Naive thymus-derived CD8-positive, alpha-beta T cell (primary cell): ENCODE data around the gene RAN. TPM values are rescaled to one million over a fixed set of nuclear protein-coding genes. Genes with fewer than 3 reads are reported as not detected.
A peak's percentile ranks its signal among the peaks of the same experiment; 100 is the strongest.
"Not testable (repeated sequence)": the region's sequence is repeated elsewhere in the genome, so short reads cannot be mapped to it uniquely, and the experiment has no call there.

Experiments
- ATAC-seq, 2 donors: fragments of 150-1000 bp; cut with Tn5 transposase in 1 of 2; sonication (Bioruptor Pico), chemical (Tn5 transposase) in 1 of 2; 1 replicate in 1 of 2; 2 replicates in 1 of 2; pipeline ENCODE4 v1.10.0; 2021; ENCODE audit warnings: mild to moderate bottlenecking in 2 of 2, moderate library complexity in 2 of 2
- POLR2A ChIA-PET: fragments of 350-600 bp; sonication (Branson Sonifier 250); formaldehyde crosslinking; loops from one replicate; lab custom pipeline; 2021; ENCODE audit warnings: antibody characterized with exemption; lab: Charles Lee
- DNase-seq, 10 donors: peaks; one replicate each; pipeline versions ENCODE4 v3.0.0 to v3.0.0-alpha.2; 2020 to 2022
- H3K27ac Mint-ChIP-seq, 10 donors: one replicate each; pipeline ENCODE4 v1.8.0; 2020 to 2022; ENCODE audit warnings: mild to moderate bottlenecking in 10 of 10, mixed read lengths in 10 of 10, moderate library complexity in 4 of 10, inconsistent platforms in 1 of 10
- H3K27me3 Mint-ChIP-seq, 5 donors: one replicate each; pipeline ENCODE4 v1.8.0; 2021 to 2022; ENCODE audit warnings: mixed read lengths in 5 of 5
- H3K36me3 Mint-ChIP-seq, 3 donors: one replicate each; pipeline ENCODE4 v1.8.0; 2020 to 2022; ENCODE audit warnings: mixed read lengths in 3 of 3, mild to moderate bottlenecking in 2 of 3, inconsistent platforms in 1 of 3
- H3K4me1 Mint-ChIP-seq, 4 donors: one replicate each; pipeline ENCODE4 v1.8.0; 2021 to 2022; ENCODE audit warnings: mixed read lengths in 4 of 4
- H3K4me3 Mint-ChIP-seq, 10 donors: one replicate each; pipeline ENCODE4 v1.8.0; 2020 to 2022; ENCODE audit warnings: mild to moderate bottlenecking in 10 of 10, mixed read lengths in 10 of 10, moderate library complexity in 6 of 10, inconsistent platforms in 1 of 10
- H3K9me3 Mint-ChIP-seq, 9 donors: one replicate each; pipeline ENCODE4 v1.8.0; 2020 to 2022; ENCODE audit warnings: mixed read lengths in 9 of 9, mild to moderate bottlenecking in 3 of 9, inconsistent platforms in 1 of 9, moderate library complexity in 1 of 9
- polyA plus RNA-seq, 3 donors: library from polyadenylated mRNA; unstranded; fragments of 300-500 nt; fragmentation: Illumina TruSeq; gene quantifications; one replicate each; pipeline ENCODE4 v1.2.3, GENCODE V29; 2021
- total RNA-seq, 8 experiments: library from RNA in 2 of 8; stranded (reverse) in 2 of 8; gene quantifications; one replicate each; pipeline ENCODE4 v1.2.3 and lab custom pipeline; 2021 to 2026

RAN gene
- total and polyA plus RNA-seq, 5 experiments from 2014 or later, result 325 to 578 (median 522) TPM

- H3K9me3 Mint-ChIP-seq, H3K27me3 Mint-ChIP-seq, H3K4me3 Mint-ChIP-seq, H3K36me3 Mint-ChIP-seq, DNase-seq, H3K4me1 Mint-ChIP-seq, H3K27ac Mint-ChIP-seq, POLR2A ChIA-PET, ATAC-seq: not testable (repeated sequence)
Measured at GRCh38 chr12:130887190-130887589, 15.3 kb downstream of the RAN start.

- no peak for ATAC-seq
- POLR2A ChIA-PET, result no interaction called here
- peaks cover 0 to 9% (median 4%) of the 10 kb centered on the region in 9 donors for H3K9me3 Mint-ChIP-seq
- DNase-seq, result no peak
- peaks cover 0 to 7% (median 6%) of the 10 kb centered on the region in 3 donors for H3K36me3 Mint-ChIP-seq
- no peak overlapping the region for H3K27ac Mint-ChIP-seq
- peaks cover 0 to 2% (median 0%) of the 10 kb centered on the region in 4 donors for H3K4me1 Mint-ChIP-seq
- peaks cover 0 to 9% (median 2%) of the 10 kb centered on the region in 5 donors for H3K27me3 Mint-ChIP-seq
- no peak overlapping the region for H3K4me3 Mint-ChIP-seq
Measured at GRCh38 chr12:130904064-130904463, 32.2 kb downstream of the RAN start.

GRCh38 chr12:130904936-130905455 lies 33.1 kb downstream of the RAN start:
- DNase-seq, H3K36me3 Mint-ChIP-seq, H3K4me3 Mint-ChIP-seq, ATAC-seq, H3K27me3 Mint-ChIP-seq, H3K4me1 Mint-ChIP-seq, POLR2A ChIA-PET: not testable (repeated sequence)
- peaks cover 0 to 11% (median 4%) of the 10 kb centered on the region in 9 donors for H3K9me3 Mint-ChIP-seq
- H3K27ac Mint-ChIP-seq, result peak overlapping the region in 1 of 10 donors; percentile 46

- no peak for ATAC-seq
- no peak overlapping the region for H3K4me3 Mint-ChIP-seq
- no peak overlapping the region for H3K27ac Mint-ChIP-seq
- peaks cover 6 to 32% (median 22%) of the 10 kb centered on the region in 9 donors for H3K9me3 Mint-ChIP-seq
- no peaks in the 10 kb centered on the region for H3K4me1 Mint-ChIP-seq
- H3K36me3 Mint-ChIP-seq, result peaks cover 0 to 23% (median 16%) of the 10 kb centered on the region in 3 donors
- POLR2A ChIA-PET, result no interaction called here
- H3K27me3 Mint-ChIP-seq, result peaks cover 7 to 21% (median 15%) of the 10 kb centered on the region in 5 donors
- DNase-seq, result no peak
Measured at GRCh38 chr12:130909111-130909510, 37.2 kb downstream of the RAN start.

DNA sequence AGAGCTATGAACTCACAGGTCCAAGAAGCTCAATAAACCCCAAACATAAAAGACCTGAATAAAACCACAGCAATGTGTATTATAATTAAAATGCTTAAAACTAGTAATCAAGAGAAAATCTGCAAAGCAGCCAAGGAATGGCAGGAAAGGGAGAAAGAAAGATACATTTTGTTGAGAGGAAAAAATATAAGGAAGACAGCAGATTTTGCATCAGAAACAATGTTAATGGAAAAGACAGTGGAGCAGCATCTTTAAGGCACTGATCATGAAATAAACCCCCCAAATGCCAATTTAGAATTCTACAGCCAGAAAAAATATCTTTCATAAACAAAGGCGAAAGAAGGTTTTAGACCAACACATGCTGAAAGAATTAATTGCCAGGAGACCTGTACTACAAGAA lies 39.3 kb downstream of the RAN start:
- H3K4me3 Mint-ChIP-seq, result no peak overlapping the region
- H3K27ac Mint-ChIP-seq, result no peak overlapping the region
- peaks cover 6 to 35% (median 22%) of the 10 kb centered on the region in 9 donors for H3K9me3 Mint-ChIP-seq
- no peak for ATAC-seq
- H3K27me3 Mint-ChIP-seq, result peaks cover 15 to 37% (median 23%) of the 10 kb centered on the region in 5 donors
- H3K4me1 Mint-ChIP-seq, result peaks cover under 1 to 3% (median 3%) of the 10 kb centered on the region in 4 donors
- peaks cover 3 to 23% (median 16%) of the 10 kb centered on the region in 3 donors for H3K36me3 Mint-ChIP-seq
- POLR2A ChIA-PET, result no interaction called here
- DNase-seq, result no peak

DNA sequence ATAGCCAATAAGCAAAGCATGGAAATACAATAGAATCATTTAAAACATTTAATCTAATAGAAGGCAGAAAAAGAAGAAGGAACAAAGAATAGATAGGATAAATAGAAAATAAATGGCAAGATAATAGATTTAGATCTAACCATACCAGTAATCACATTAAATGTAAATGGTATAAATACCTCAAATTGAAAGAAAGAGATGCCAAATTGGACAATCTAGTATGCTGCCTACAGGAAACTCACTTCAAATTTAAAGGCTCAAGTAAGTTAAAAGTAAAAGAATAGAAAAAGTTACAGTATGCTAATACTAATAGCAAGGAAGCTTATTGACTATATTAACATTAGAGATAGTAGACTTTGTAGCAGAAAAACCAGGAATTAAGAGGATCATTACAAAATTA lies 40.1 kb downstream of the RAN start:
- Mint-ChIP-seq H3K27ac (no peak overlapping the region), H3K36me3 (peaks cover 3 to 23% (median 16%) of the 10 kb centered on the region in 3 donors), H3K9me3 (peaks cover 6 to 35% (median 22%) of the 10 kb centered on the region in 9 donors), H3K27me3 (peaks cover 22 to 44% (median 31%) of the 10 kb centered on the region in 5 donors), H3K4me1 (peaks cover 4 to 8% (median 5%) of the 10 kb centered on the region in 4 donors), H3K4me3 (no peak overlapping the region)
- DNase-seq, result no peak
- ATAC-seq, result no peak
- POLR2A ChIA-PET, result no interaction called here

GRCh38 chr12:130916241-130916911 lies 44.5 kb downstream of the RAN start:
- DNase-seq, result peak in 1 of 10 donors; percentile 20
- no peak for ATAC-seq
- H3K27ac Mint-ChIP-seq, result peak overlapping the region in 1 of 10 donors; percentile 17
- POLR2A ChIA-PET, result no interaction called here
- peaks cover 0 to 15% (median 9%) of the 10 kb centered on the region in 9 donors for H3K9me3 Mint-ChIP-seq
- H3K27me3 Mint-ChIP-seq, result peaks cover 35 to 73% (median 54%) of the 10 kb centered on the region in 5 donors
- H3K36me3 Mint-ChIP-seq, result peaks cover 3 to 10% (median 3%) of the 10 kb centered on the region in 3 donors
- H3K4me1 Mint-ChIP-seq, result peaks cover 4 to 8% (median 5%) of the 10 kb centered on the region in 4 donors
- peak overlapping the region in 2 of 10 donors; percentile 11 to 50 for H3K4me3 Mint-ChIP-seq

DNA sequence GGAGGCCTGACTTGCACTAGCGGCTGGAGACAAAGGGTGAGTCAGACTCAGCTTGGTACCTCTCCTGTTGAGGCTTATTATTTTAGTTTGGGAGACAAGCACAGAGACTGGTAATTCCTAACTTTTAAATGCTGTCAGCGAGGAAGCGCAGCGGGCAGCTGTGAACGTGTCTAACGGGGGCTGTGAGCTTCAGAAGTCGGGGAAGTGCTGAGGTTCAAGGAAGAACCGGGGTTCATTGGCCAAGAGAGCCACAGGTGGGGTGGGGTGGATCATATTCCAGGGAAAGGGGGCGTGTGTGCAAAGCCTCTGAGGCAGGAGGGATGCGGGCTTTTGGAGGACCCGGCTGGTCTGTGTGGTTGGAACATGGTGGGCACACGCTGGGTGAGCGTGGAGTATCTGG lies 45.7 kb downstream of the RAN start:
- DNase-seq (no peak), ATAC-seq (no peak)
- POLR2A ChIA-PET, result no interaction called here
- Mint-ChIP-seq H3K27ac (peak overlapping the region in 1 of 10 donors; percentile 59), H3K27me3 (peaks cover 30 to 81% (median 54%) of the 10 kb centered on the region in 5 donors), H3K9me3 (peaks cover 0 to 4% (median 0%) of the 10 kb centered on the region in 9 donors), H3K4me3 (no peak overlapping the region), H3K36me3 (peaks cover 0 to 3% (median 0%) of the 10 kb centered on the region in 3 donors), H3K4me1 (peaks cover 4 to 8% (median 5%) of the 10 kb centered on the region in 4 donors)

DNA sequence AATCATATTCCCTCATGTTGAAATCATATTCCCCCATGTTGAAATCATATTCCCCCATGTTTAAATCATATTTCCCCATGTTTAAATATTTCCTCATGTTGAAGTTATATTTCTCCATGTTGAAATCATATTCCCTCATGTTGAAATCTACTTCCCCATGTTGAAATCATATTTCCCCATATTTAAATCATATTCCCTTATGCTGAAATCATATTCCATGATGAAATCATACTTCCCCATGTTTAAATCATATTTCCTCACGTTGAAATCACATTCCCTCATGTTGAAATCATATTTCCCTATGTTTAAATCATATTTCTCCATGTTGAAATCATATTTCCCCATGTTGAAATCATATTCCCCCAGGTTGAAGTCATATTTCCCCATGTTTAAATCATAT lies 47.2 kb downstream of the RAN start:
- H3K9me3 Mint-ChIP-seq, result peaks cover 0 to 4% (median 0%) of the 10 kb centered on the region in 9 donors
- peaks cover 27 to 80% (median 54%) of the 10 kb centered on the region in 5 donors for H3K27me3 Mint-ChIP-seq
- peaks cover 0 to 3% (median 0%) of the 10 kb centered on the region in 3 donors for H3K36me3 Mint-ChIP-seq
- no peak for DNase-seq
- POLR2A ChIA-PET, result no interaction called here
- ATAC-seq, result no peak
- H3K4me1 Mint-ChIP-seq, result peaks cover 4 to 8% (median 5%) of the 10 kb centered on the region in 4 donors
- H3K27ac Mint-ChIP-seq, result no peak overlapping the region
- no peak overlapping the region for H3K4me3 Mint-ChIP-seq

DNA sequence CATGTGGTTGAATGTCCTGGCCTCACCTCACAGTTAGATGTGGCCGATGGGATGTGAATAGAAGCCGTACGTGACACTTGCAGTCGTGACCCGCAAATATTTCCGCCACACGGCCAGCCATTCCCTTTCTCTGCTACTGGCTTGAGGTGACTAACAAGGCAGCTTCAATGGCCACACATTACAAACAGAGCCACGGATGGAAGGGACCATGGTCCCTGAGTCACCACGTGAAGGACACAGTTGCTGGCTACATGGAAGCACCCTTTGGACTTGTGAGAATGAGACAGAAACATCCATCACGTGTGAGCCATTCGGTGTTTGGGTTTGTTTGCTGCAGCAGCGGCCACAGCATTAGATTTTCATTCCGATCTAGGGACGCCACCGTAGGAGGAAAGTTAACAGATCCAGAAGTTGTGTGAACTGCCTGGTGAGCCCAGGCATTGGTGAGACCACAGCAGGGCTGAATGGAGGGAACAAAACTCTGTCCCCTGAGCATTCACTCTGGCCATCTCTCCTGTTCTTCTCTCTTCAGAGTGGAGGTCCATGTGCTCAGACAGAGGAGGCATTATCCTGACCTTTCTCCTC lies 48.3 kb downstream of the RAN start:
- no peak for ATAC-seq
- H3K27me3 Mint-ChIP-seq, result peaks cover 22 to 73% (median 48%) of the 10 kb centered on the region in 5 donors

GRCh38 chr12:130920723-130921381 lies 49.0 kb downstream of the RAN start:
- peaks cover 4 to 8% (median 5%) of the 10 kb centered on the region in 4 donors for H3K4me1 Mint-ChIP-seq
- ATAC-seq, result no peak
- H3K9me3 Mint-ChIP-seq, result peaks cover 0 to 4% (median 0%) of the 10 kb centered on the region in 9 donors
- no peak for DNase-seq
- no peaks in the 10 kb centered on the region for H3K36me3 Mint-ChIP-seq
- peak overlapping the region in 1 of 10 donors; percentile 54 for H3K27ac Mint-ChIP-seq
- no peak overlapping the region for H3K4me3 Mint-ChIP-seq
- POLR2A ChIA-PET, result no interaction called here
- H3K27me3 Mint-ChIP-seq, result peaks cover 24 to 74% (median 54%) of the 10 kb centered on the region in 5 donors

More for the DNA sequence above, 48.3 kb downstream of the RAN start:
- no peak for DNase-seq
- H3K27ac Mint-ChIP-seq, result no peak overlapping the region
- no peak overlapping the region for H3K4me3 Mint-ChIP-seq
- peaks cover 0 to 4% (median 0%) of the 10 kb centered on the region in 9 donors for H3K9me3 Mint-ChIP-seq
- POLR2A ChIA-PET, result no interaction called here
- H3K4me1 Mint-ChIP-seq, result peaks cover 4 to 8% (median 5%) of the 10 kb centered on the region in 4 donors
- no peaks in the 10 kb centered on the region for H3K36me3 Mint-ChIP-seq

DNA sequence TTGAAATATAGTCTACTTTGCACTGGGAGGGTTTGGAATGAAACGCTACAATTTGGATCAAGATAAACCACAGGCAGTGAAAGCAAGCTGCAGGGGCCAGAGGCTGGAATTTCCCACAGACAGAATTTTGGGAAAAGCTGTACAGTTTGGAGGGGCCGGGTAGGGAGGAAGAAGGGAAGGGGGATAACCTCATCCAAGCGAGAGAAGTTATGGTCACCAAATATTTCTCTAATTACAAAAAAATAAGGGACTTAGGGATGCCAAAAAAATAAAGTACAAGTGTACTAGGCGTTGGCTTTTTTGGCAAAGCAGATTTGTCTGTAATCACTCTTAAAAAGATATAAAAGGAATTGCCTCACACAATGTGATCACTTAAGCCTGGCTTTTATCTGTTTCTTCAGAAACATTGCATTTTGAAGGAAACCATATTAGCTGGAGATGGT lies 50.7 kb downstream of the RAN start:
- no peak for ATAC-seq
- Mint-ChIP-seq H3K36me3 (no peaks in the 10 kb centered on the region), H3K4me3 (no peak overlapping the region), H3K4me1 (no peaks in the 10 kb centered on the region), H3K9me3 (peaks cover 0 to 4% (median 0%) of the 10 kb centered on the region in 9 donors), H3K27ac (no peak overlapping the region), H3K27me3 (peaks cover 16 to 72% (median 51%) of the 10 kb centered on the region in 5 donors)
- POLR2A ChIA-PET, result no interaction called here
- no peak for DNase-seq
